Measurements from ENCODE around the gene WDR43.

Gene WDR43

GRCh38 chr2:28927469-28927868 is 33.0 kb downstream of the WDR43 start:
- H3K23ac ChIP-seq (ENCODE audit: low read depth, low read length, poor library complexity): no peak overlapping the region

GRCh38 chr2:28927878-28928277 is 33.4 kb downstream of the WDR43 start:
- Histone ChIP-seq H3K4me3 (ENCODE audit: low read length in 2 of 2) (no peak overlapping the region), H3K23ac (ENCODE audit: low read depth, low read length, poor library complexity) (no peak overlapping the region), H3K18ac (ENCODE audit: low read length) (no peak overlapping the region), H3K9ac (ENCODE audit: low read depth, low read length, poor library complexity) (no peak overlapping the region), H3K27me3 (ENCODE audit: control insufficient read depth in 3 of 3, insufficient read depth in 3 of 3, low read depth in 1 of 3, low read length in 3 of 3) (no peaks in the 10 kb centered on the region), H2AFZ (ENCODE audit: low read length) (no peak overlapping the region), H2BK5ac (ENCODE audit: low read length) (no peak overlapping the region), H2BK15ac (ENCODE audit: low read length) (no peak overlapping the region), H3K9me3 (replicated peaks in 1 of 2; ENCODE audit: control insufficient read depth in 2 of 2, insufficient read depth in 1 of 2, low read depth in 1 of 2, low read length in 2 of 2) (no peaks in the 10 kb centered on the region), H3K4me2 (ENCODE audit: insufficient read depth, low read length, poor library complexity, severe bottlenecking) (no peak overlapping the region), H3K27ac (replicated peaks; ENCODE audit: low read length) (no peak overlapping the region), H3K4ac (ENCODE audit: low read length) (no peak overlapping the region), H2AK5ac (ENCODE audit: low read depth, low read length) (no peak overlapping the region), H2BK12ac (ENCODE audit: low read length) (no peak overlapping the region), H4K91ac (ENCODE audit: low read depth, low read length, poor library complexity) (no peak overlapping the region), H3K36me3 (replicated peaks in 1 of 2; ENCODE audit: control insufficient read depth in 2 of 2, insufficient read depth in 2 of 2, low read length in 2 of 2) (peaks cover 20 to 100% of the 10 kb centered on the region in 2 donors), H3K4me1 (ENCODE audit: control insufficient read depth in 2 of 2, insufficient read depth in 1 of 2, low read depth in 1 of 2, low read length in 2 of 2) (no peaks in the 10 kb centered on the region), H4K8ac (ENCODE audit: low read depth, low read length) (no peak overlapping the region), H3K14ac (ENCODE audit: low read length) (no peak overlapping the region), H3K79me1 (ENCODE audit: low read depth, low read length) (no peaks in the 10 kb centered on the region), H2BK120ac (ENCODE audit: low read depth, low read length) (no peak overlapping the region)
- no CpG with 5 or more reads among the region's 1 CpG for WGBS, 2 donors (ENCODE audit: extremely low coverage in 2 of 2, insufficient read length in 2 of 2, insufficient replicate concordance in 1 of 2)
- no peak for DNase-seq (ENCODE audit: low spot score)

More at GRCh38 chr2:28927469-28927868, 33.0 kb downstream of the WDR43 start:
- Histone ChIP-seq H2AK5ac (ENCODE audit: low read depth, low read length) (no peak overlapping the region), H2BK15ac (ENCODE audit: low read length) (no peak overlapping the region), H3K4me2 (ENCODE audit: insufficient read depth, low read length, poor library complexity, severe bottlenecking) (no peak overlapping the region), H3K4me3 (ENCODE audit: low read length in 2 of 2) (no peak overlapping the region), H3K18ac (ENCODE audit: low read length) (no peak overlapping the region), H4K8ac (ENCODE audit: low read depth, low read length) (no peak overlapping the region), H3K27ac (replicated peaks; ENCODE audit: low read length) (no peak overlapping the region), H3K14ac (ENCODE audit: low read length) (no peak overlapping the region), H3K27me3 (ENCODE audit: control insufficient read depth in 3 of 3, insufficient read depth in 3 of 3, low read depth in 1 of 3, low read length in 3 of 3) (no peaks in the 10 kb centered on the region), H3K36me3 (replicated peaks in 1 of 2; ENCODE audit: control insufficient read depth in 2 of 2, insufficient read depth in 2 of 2, low read length in 2 of 2) (peaks cover 21 to 100% of the 10 kb centered on the region in 2 donors), H2AFZ (ENCODE audit: low read length) (no peak overlapping the region), H3K9ac (ENCODE audit: low read depth, low read length, poor library complexity) (no peak overlapping the region), H3K4ac (ENCODE audit: low read length) (no peak overlapping the region), H2BK5ac (ENCODE audit: low read length) (no peak overlapping the region), H3K4me1 (ENCODE audit: control insufficient read depth in 2 of 2, insufficient read depth in 1 of 2, low read depth in 1 of 2, low read length in 2 of 2) (no peaks in the 10 kb centered on the region), H2BK120ac (ENCODE audit: low read depth, low read length) (no peak overlapping the region), H2BK12ac (ENCODE audit: low read length) (no peak overlapping the region), H4K91ac (ENCODE audit: low read depth, low read length, poor library complexity) (no peak overlapping the region), H3K9me3 (replicated peaks in 1 of 2; ENCODE audit: control insufficient read depth in 2 of 2, insufficient read depth in 1 of 2, low read depth in 1 of 2, low read length in 2 of 2) (no peaks in the 10 kb centered on the region), H3K79me1 (ENCODE audit: low read depth, low read length) (no peaks in the 10 kb centered on the region)
- no peak for DNase-seq (ENCODE audit: low spot score)
- WGBS, 2 donors (ENCODE audit: extremely low coverage in 2 of 2, insufficient read length in 2 of 2, insufficient replicate concordance in 1 of 2): no CpG with 5 or more reads among the region's 2 CpGs

- no peak overlapping the region for H4K91ac ChIP-seq (ENCODE audit: low read depth, low read length, poor library complexity)
- no peak overlapping the region for H3K4ac ChIP-seq (ENCODE audit: low read length)
- no peak overlapping the region for H3K14ac ChIP-seq (ENCODE audit: low read length)
- H3K18ac ChIP-seq (ENCODE audit: low read length): no peak overlapping the region
- H3K4me3 ChIP-seq (ENCODE audit: low read length in 2 of 2): no peak overlapping the region
- H3K36me3 ChIP-seq (replicated peaks in 1 of 2; ENCODE audit: control insufficient read depth in 2 of 2, insufficient read depth in 2 of 2, low read length in 2 of 2): peaks cover 13 to 100% of the 10 kb centered on the region in 2 donors
- no peaks in the 10 kb centered on the region for H3K27me3 ChIP-seq (ENCODE audit: control insufficient read depth in 3 of 3, insufficient read depth in 3 of 3, low read depth in 1 of 3, low read length in 3 of 3)
- H3K9me3 ChIP-seq (replicated peaks in 1 of 2; ENCODE audit: control insufficient read depth in 2 of 2, insufficient read depth in 1 of 2, low read depth in 1 of 2, low read length in 2 of 2): no peaks in the 10 kb centered on the region
- H3K4me2 ChIP-seq (ENCODE audit: insufficient read depth, low read length, poor library complexity, severe bottlenecking): no peak overlapping the region
- H2BK5ac ChIP-seq (ENCODE audit: low read length): no peak overlapping the region
- WGBS, 2 donors (ENCODE audit: extremely low coverage in 2 of 2, insufficient read length in 2 of 2, insufficient replicate concordance in 1 of 2): no CpG with 5 or more reads among the region's 4 CpGs
- no peak overlapping the region for H2BK120ac ChIP-seq (ENCODE audit: low read depth, low read length)
- H3K27ac ChIP-seq (replicated peaks; ENCODE audit: low read length): no peak overlapping the region
- no peaks in the 10 kb centered on the region for H3K79me1 ChIP-seq (ENCODE audit: low read depth, low read length)
- no peak overlapping the region for H3K9ac ChIP-seq (ENCODE audit: low read depth, low read length, poor library complexity)
- H2AK5ac ChIP-seq (ENCODE audit: low read depth, low read length): no peak overlapping the region
- no peak overlapping the region for H2AFZ ChIP-seq (ENCODE audit: low read length)
- no peak for DNase-seq (ENCODE audit: low spot score)
- no peak overlapping the region for H2BK12ac ChIP-seq (ENCODE audit: low read length)
- H4K8ac ChIP-seq (ENCODE audit: low read depth, low read length): no peak overlapping the region
- no peak overlapping the region for H2BK15ac ChIP-seq (ENCODE audit: low read length)
- H3K23ac ChIP-seq (ENCODE audit: low read depth, low read length, poor library complexity): no peak overlapping the region
- no peaks in the 10 kb centered on the region for H3K4me1 ChIP-seq (ENCODE audit: control insufficient read depth in 2 of 2, insufficient read depth in 1 of 2, low read depth in 1 of 2, low read length in 2 of 2)
Observed at GRCh38 chr2:28929581-28929980, 35.1 kb downstream of the WDR43 start.

GRCh38 chr2:28930205-28930604 is 35.7 kb downstream of the WDR43 start:
- Histone ChIP-seq H3K27ac (replicated peaks; ENCODE audit: low read length) (no peak overlapping the region), H3K4me1 (ENCODE audit: control insufficient read depth in 2 of 2, insufficient read depth in 1 of 2, low read depth in 1 of 2, low read length in 2 of 2) (no peaks in the 10 kb centered on the region), H3K27me3 (ENCODE audit: control insufficient read depth in 3 of 3, insufficient read depth in 3 of 3, low read depth in 1 of 3, low read length in 3 of 3) (no peaks in the 10 kb centered on the region), H2BK12ac (ENCODE audit: low read length) (no peak overlapping the region), H3K4ac (ENCODE audit: low read length) (no peak overlapping the region), H4K91ac (ENCODE audit: low read depth, low read length, poor library complexity) (no peak overlapping the region), H2AFZ (ENCODE audit: low read length) (no peak overlapping the region), H2BK120ac (ENCODE audit: low read depth, low read length) (no peak overlapping the region), H3K18ac (ENCODE audit: low read length) (no peak overlapping the region), H2BK15ac (ENCODE audit: low read length) (no peak overlapping the region), H3K14ac (ENCODE audit: low read length) (no peak overlapping the region), H3K9me3 (replicated peaks in 1 of 2; ENCODE audit: control insufficient read depth in 2 of 2, insufficient read depth in 1 of 2, low read depth in 1 of 2, low read length in 2 of 2) (no peaks in the 10 kb centered on the region), H2AK5ac (ENCODE audit: low read depth, low read length) (no peak overlapping the region), H3K4me3 (ENCODE audit: low read length in 2 of 2) (no peak overlapping the region), H3K9ac (ENCODE audit: low read depth, low read length, poor library complexity) (no peak overlapping the region), H3K23ac (ENCODE audit: low read depth, low read length, poor library complexity) (no peak overlapping the region), H4K8ac (ENCODE audit: low read depth, low read length) (no peak overlapping the region), H3K36me3 (replicated peaks in 1 of 2; ENCODE audit: control insufficient read depth in 2 of 2, insufficient read depth in 2 of 2, low read length in 2 of 2) (peaks cover 11 to 100% of the 10 kb centered on the region in 2 donors), H3K79me1 (ENCODE audit: low read depth, low read length) (no peaks in the 10 kb centered on the region), H3K4me2 (ENCODE audit: insufficient read depth, low read length, poor library complexity, severe bottlenecking) (no peak overlapping the region), H2BK5ac (ENCODE audit: low read length) (no peak overlapping the region)
- DNase-seq (ENCODE audit: low spot score): no peak
- WGBS, 2 donors (ENCODE audit: extremely low coverage in 2 of 2, insufficient read length in 2 of 2, insufficient replicate concordance in 1 of 2): no CpG with 5 or more reads among the region's 1 CpG

Data from neuronal stem cell (in vitro differentiated cells).